A549 (cell line): Measurements from ENCODE around the gene FFAR1.

Source experiments
- ELK1 ChIP-seq: fragments of 150-350 bp; IDR thresholded peaks from 2 replicates; pipeline ENCODE4 v1.6.1; 2014; ENCODE audit warnings: low read depth, mild to moderate bottlenecking, low read length
- EP300 ChIP-seq, 2 experiments: fragments of >200 bp; sonication (Bioruptor Twin); formaldehyde crosslinking; IDR thresholded peaks; 2 replicates in 1 of 2; 3 replicates in 1 of 2; pipeline ENCODE4 v1.6.1; 2016 to 2017
- HOXB13 ChIP-seq: fragments of 250-450 bp; sonication (Bioruptor Pico); IDR thresholded peaks from 2 replicates; pipeline ENCODE4 v1.5.0; 2020; ENCODE audit warnings: low read depth, mild to moderate bottlenecking, moderate library complexity
- JUN ChIP-seq, 2 experiments: fragments of >200 bp; sonication (Bioruptor Twin); formaldehyde crosslinking; IDR thresholded peaks; 2 replicates in 1 of 2; 3 replicates in 1 of 2; pipeline ENCODE4 v1.6.1; 2016 to 2017
- KDM1A ChIP-seq: fragments of 200-600 bp; sonication (generic); IDR thresholded peaks from 2 replicates; pipeline ENCODE4 v1.6.1; 2016; ENCODE audit warnings: low read depth, mild to moderate bottlenecking
- MAFK ChIP-seq: fragments of 450-650 bp; IDR thresholded peaks from 2 replicates; pipeline ENCODE4 v1.6.1; 2014; ENCODE audit not compliant: partially characterized antibody
- PBX3 ChIP-seq: IDR thresholded peaks from 2 replicates; pipeline ENCODE4 v1.6.1; 2012
- POLR2A ChIP-seq: IDR thresholded peaks from 2 replicates; pipeline ENCODE4 v1.6.1; 2012; ENCODE audit warnings: mild to moderate bottlenecking, low read length
- TF ChIP-seq, protein P1 (sequence below): fragments of >200 bp; sonication (Bioruptor Twin); formaldehyde crosslinking; IDR thresholded peaks from 3 replicates; pipeline ENCODE4 v1.5.1; 2016
- TF ChIP-seq, protein P2 (sequence below): fragments of 200-600 bp; sonication (generic); IDR thresholded peaks from 2 replicates; pipeline ENCODE4 v1.6.1; 2016; ENCODE audit warnings: antibody characterized with exemption, mild to moderate bottlenecking, moderate library complexity

GRCh38 chr19:35299523-35300338 lies 48.0 kb upstream of the FFAR1 start:
- TF ChIP-seq, protein P1, sequence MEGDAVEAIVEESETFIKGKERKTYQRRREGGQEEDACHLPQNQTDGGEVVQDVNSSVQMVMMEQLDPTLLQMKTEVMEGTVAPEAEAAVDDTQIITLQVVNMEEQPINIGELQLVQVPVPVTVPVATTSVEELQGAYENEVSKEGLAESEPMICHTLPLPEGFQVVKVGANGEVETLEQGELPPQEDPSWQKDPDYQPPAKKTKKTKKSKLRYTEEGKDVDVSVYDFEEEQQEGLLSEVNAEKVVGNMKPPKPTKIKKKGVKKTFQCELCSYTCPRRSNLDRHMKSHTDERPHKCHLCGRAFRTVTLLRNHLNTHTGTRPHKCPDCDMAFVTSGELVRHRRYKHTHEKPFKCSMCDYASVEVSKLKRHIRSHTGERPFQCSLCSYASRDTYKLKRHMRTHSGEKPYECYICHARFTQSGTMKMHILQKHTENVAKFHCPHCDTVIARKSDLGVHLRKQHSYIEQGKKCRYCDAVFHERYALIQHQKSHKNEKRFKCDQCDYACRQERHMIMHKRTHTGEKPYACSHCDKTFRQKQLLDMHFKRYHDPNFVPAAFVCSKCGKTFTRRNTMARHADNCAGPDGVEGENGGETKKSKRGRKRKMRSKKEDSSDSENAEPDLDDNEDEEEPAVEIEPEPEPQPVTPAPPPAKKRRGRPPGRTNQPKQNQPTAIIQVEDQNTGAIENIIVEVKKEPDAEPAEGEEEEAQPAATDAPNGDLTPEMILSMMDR: no peak
- TF ChIP-seq ELK1: no peak
- TF ChIP-seq, protein P2, sequence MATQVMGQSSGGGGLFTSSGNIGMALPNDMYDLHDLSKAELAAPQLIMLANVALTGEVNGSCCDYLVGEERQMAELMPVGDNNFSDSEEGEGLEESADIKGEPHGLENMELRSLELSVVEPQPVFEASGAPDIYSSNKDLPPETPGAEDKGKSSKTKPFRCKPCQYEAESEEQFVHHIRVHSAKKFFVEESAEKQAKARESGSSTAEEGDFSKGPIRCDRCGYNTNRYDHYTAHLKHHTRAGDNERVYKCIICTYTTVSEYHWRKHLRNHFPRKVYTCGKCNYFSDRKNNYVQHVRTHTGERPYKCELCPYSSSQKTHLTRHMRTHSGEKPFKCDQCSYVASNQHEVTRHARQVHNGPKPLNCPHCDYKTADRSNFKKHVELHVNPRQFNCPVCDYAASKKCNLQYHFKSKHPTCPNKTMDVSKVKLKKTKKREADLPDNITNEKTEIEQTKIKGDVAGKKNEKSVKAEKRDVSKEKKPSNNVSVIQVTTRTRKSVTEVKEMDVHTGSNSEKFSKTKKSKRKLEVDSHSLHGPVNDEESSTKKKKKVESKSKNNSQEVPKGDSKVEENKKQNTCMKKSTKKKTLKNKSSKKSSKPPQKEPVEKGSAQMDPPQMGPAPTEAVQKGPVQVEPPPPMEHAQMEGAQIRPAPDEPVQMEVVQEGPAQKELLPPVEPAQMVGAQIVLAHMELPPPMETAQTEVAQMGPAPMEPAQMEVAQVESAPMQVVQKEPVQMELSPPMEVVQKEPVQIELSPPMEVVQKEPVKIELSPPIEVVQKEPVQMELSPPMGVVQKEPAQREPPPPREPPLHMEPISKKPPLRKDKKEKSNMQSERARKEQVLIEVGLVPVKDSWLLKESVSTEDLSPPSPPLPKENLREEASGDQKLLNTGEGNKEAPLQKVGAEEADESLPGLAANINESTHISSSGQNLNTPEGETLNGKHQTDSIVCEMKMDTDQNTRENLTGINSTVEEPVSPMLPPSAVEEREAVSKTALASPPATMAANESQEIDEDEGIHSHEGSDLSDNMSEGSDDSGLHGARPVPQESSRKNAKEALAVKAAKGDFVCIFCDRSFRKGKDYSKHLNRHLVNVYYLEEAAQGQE: no peak
- TF ChIP-seq JUN (IDR thresholded peaks at IDR 0.05): no peak
- no peak for TF ChIP-seq EP300 (IDR thresholded peaks at IDR 0.05)
- TF ChIP-seq POLR2A: no peak
- no peak for TF ChIP-seq PBX3
- TF ChIP-seq KDM1A: no peak
- TF ChIP-seq HOXB13 (CRISPR knock-in tag): no peak
- TF ChIP-seq MAFK: no peak
